CD4-positive, alpha-beta T cell treated with Interleukin-15 for 4 hours (primary cell): ENCODE data around the gene RASSF10.

Source experiments
- DNase-seq: peaks from one replicate; pipeline ENCODE4 v3.0.0-alpha.2; 2020; ENCODE audit warnings: low spot score

RASSF10 gene

GRCh38 chr11:13061294-13061990 lies 52.3 kb downstream of the RASSF10 start:
- no peak for DNase-seq
